ENCODE measurements around the gene KCNJ9.

KCNJ9 gene

GRCh38 chr1:160080381-160081100, 797 bp upstream of the KCNJ9 start:
- Histone ChIP-seq H3K79me1 (ENCODE audit: low read depth, low read length) (no peaks in the 10 kb centered on the region), H2BK15ac (ENCODE audit: low read length) (no peak overlapping the region), H4K91ac (ENCODE audit: low read depth, low read length, poor library complexity) (no peak overlapping the region), H2AK5ac (ENCODE audit: low read depth, low read length) (no peak overlapping the region), H2BK5ac (ENCODE audit: low read length) (no peak overlapping the region), H3K4me3 (ENCODE audit: low read length in 2 of 2) (no peak overlapping the region), H4K8ac (ENCODE audit: low read depth, low read length) (no peak overlapping the region), H3K23ac (ENCODE audit: low read depth, low read length, poor library complexity) (no peak overlapping the region), H2BK120ac (ENCODE audit: low read depth, low read length) (no peak overlapping the region), H3K36me3 (replicated peaks in 1 of 2; ENCODE audit: control insufficient read depth in 2 of 2, insufficient read depth in 2 of 2, low read length in 2 of 2) (no peaks in the 10 kb centered on the region), H2BK12ac (ENCODE audit: low read length) (no peak overlapping the region), H3K4me2 (ENCODE audit: insufficient read depth, low read length, poor library complexity, severe bottlenecking) (no peak overlapping the region), H3K14ac (ENCODE audit: low read length) (no peak overlapping the region), H3K18ac (ENCODE audit: low read length) (no peak overlapping the region), H3K9ac (ENCODE audit: low read depth, low read length, poor library complexity) (no peak overlapping the region), H3K4ac (ENCODE audit: low read length) (no peak overlapping the region), H3K27ac (replicated peaks; ENCODE audit: low read length) (no peak overlapping the region), H3K4me1 (ENCODE audit: control insufficient read depth in 2 of 2, insufficient read depth in 1 of 2, low read depth in 1 of 2, low read length in 2 of 2) (peaks cover 0 to 3% of the 10 kb centered on the region in 2 donors), H3K9me3 (replicated peaks in 1 of 2; ENCODE audit: control insufficient read depth in 2 of 2, insufficient read depth in 1 of 2, low read depth in 1 of 2, low read length in 2 of 2) (no peaks in the 10 kb centered on the region), H3K27me3 (ENCODE audit: control insufficient read depth in 3 of 3, insufficient read depth in 3 of 3, low read depth in 1 of 3, low read length in 3 of 3) (peaks cover 0 to 48% (median 42%) of the 10 kb centered on the region in 3 experiments), H2AFZ (ENCODE audit: low read length) (no peak overlapping the region)
- no CpG with 5 or more reads among the region's 6 CpGs for WGBS, 2 donors (ENCODE audit: extremely low coverage in 2 of 2, insufficient read length in 2 of 2, insufficient replicate concordance in 1 of 2)
- DNase-seq (ENCODE audit: low spot score) = no peak

DNA sequence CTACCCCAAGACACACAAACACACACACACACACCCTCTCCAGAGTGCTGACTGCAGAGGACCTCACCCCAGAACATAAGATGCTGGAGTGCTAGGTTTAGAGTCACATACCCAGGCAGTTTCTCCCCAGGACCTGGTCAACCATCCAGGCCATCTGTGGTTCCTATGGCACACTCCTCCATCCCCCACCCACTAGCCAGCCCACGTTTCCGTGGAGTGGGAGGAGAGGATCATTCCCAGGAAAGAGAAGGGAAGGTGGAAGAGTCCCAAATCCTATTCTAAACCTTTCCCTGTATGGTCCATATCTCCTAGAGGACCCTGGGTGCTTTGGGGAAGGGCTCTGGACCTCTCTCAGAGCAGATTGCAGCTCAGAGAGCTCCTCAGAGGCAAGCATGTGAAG, 1.1 kb downstream of the KCNJ9 start:
- no peak overlapping the region for H3K4me2 ChIP-seq (ENCODE audit: insufficient read depth, low read length, poor library complexity, severe bottlenecking)
- no peak overlapping the region for H3K23ac ChIP-seq (ENCODE audit: low read depth, low read length, poor library complexity)
- H3K14ac ChIP-seq (ENCODE audit: low read length) = no peak overlapping the region
- H3K9ac ChIP-seq (ENCODE audit: low read depth, low read length, poor library complexity) = no peak overlapping the region
- H4K8ac ChIP-seq (ENCODE audit: low read depth, low read length) = no peak overlapping the region
- H2AFZ ChIP-seq (ENCODE audit: low read length) = no peak overlapping the region
- no peak overlapping the region for H3K4me3 ChIP-seq (ENCODE audit: low read length in 2 of 2)
- no peaks in the 10 kb centered on the region for H3K9me3 ChIP-seq (replicated peaks in 1 of 2; ENCODE audit: control insufficient read depth in 2 of 2, insufficient read depth in 1 of 2, low read depth in 1 of 2, low read length in 2 of 2)
- H3K79me1 ChIP-seq (ENCODE audit: low read depth, low read length) = no peaks in the 10 kb centered on the region
- peaks cover 0 to 41% (median 39%) of the 10 kb centered on the region in 3 experiments for H3K27me3 ChIP-seq (ENCODE audit: control insufficient read depth in 3 of 3, insufficient read depth in 3 of 3, low read depth in 1 of 3, low read length in 3 of 3)
- H2BK5ac ChIP-seq (ENCODE audit: low read length) = no peak overlapping the region
- no peak overlapping the region for H4K91ac ChIP-seq (ENCODE audit: low read depth, low read length, poor library complexity)
- no peak overlapping the region for H2BK12ac ChIP-seq (ENCODE audit: low read length)
- no peak overlapping the region for H3K18ac ChIP-seq (ENCODE audit: low read length)
- no peaks in the 10 kb centered on the region for H3K36me3 ChIP-seq (replicated peaks in 1 of 2; ENCODE audit: control insufficient read depth in 2 of 2, insufficient read depth in 2 of 2, low read length in 2 of 2)
- H3K4me1 ChIP-seq (ENCODE audit: control insufficient read depth in 2 of 2, insufficient read depth in 1 of 2, low read depth in 1 of 2, low read length in 2 of 2) = peaks cover 3% of the 10 kb centered on the region in 2 donors
- H3K4ac ChIP-seq (ENCODE audit: low read length) = no peak overlapping the region
- DNase-seq (ENCODE audit: low spot score) = no peak
- no peak overlapping the region for H2AK5ac ChIP-seq (ENCODE audit: low read depth, low read length)
- no CpG with 5 or more reads among the region's 2 CpGs for WGBS, 2 donors (ENCODE audit: extremely low coverage in 2 of 2, insufficient read length in 2 of 2, insufficient replicate concordance in 1 of 2)
- no peak overlapping the region for H2BK15ac ChIP-seq (ENCODE audit: low read length)
- H3K27ac ChIP-seq (replicated peaks; ENCODE audit: low read length) = no peak overlapping the region
- no peak overlapping the region for H2BK120ac ChIP-seq (ENCODE audit: low read depth, low read length)

GRCh38 chr1:160082926-160083325, 1.6 kb downstream of the KCNJ9 start:
- H3K79me1 ChIP-seq (ENCODE audit: low read depth, low read length) = no peaks in the 10 kb centered on the region
- no peak overlapping the region for H2AK5ac ChIP-seq (ENCODE audit: low read depth, low read length)
- H4K91ac ChIP-seq (ENCODE audit: low read depth, low read length, poor library complexity) = no peak overlapping the region
- H3K4me1 ChIP-seq (ENCODE audit: control insufficient read depth in 2 of 2, insufficient read depth in 1 of 2, low read depth in 1 of 2, low read length in 2 of 2) = peaks cover 3% of the 10 kb centered on the region in 2 donors
- H2BK120ac ChIP-seq (ENCODE audit: low read depth, low read length) = no peak overlapping the region
- H2AFZ ChIP-seq (ENCODE audit: low read length) = no peak overlapping the region
- WGBS, 2 donors (ENCODE audit: extremely low coverage in 2 of 2, insufficient read length in 2 of 2, insufficient replicate concordance in 1 of 2) = no CpG with 5 or more reads among the region's 3 CpGs
- no peak overlapping the region for H3K27ac ChIP-seq (replicated peaks; ENCODE audit: low read length)
- H3K4me2 ChIP-seq (ENCODE audit: insufficient read depth, low read length, poor library complexity, severe bottlenecking) = no peak overlapping the region
- no peak overlapping the region for H3K18ac ChIP-seq (ENCODE audit: low read length)
- H2BK15ac ChIP-seq (ENCODE audit: low read length) = no peak overlapping the region
- no peak for DNase-seq (ENCODE audit: low spot score)
- H3K27me3 ChIP-seq (ENCODE audit: control insufficient read depth in 3 of 3, insufficient read depth in 3 of 3, low read depth in 1 of 3, low read length in 3 of 3) = peaks cover 0 to 40% (median 36%) of the 10 kb centered on the region in 3 experiments
- H3K14ac ChIP-seq (ENCODE audit: low read length) = no peak overlapping the region
- no peak overlapping the region for H3K4me3 ChIP-seq (ENCODE audit: low read length in 2 of 2)
- H3K23ac ChIP-seq (ENCODE audit: low read depth, low read length, poor library complexity) = no peak overlapping the region
- no peak overlapping the region for H4K8ac ChIP-seq (ENCODE audit: low read depth, low read length)
- H3K9me3 ChIP-seq (replicated peaks in 1 of 2; ENCODE audit: control insufficient read depth in 2 of 2, insufficient read depth in 1 of 2, low read depth in 1 of 2, low read length in 2 of 2) = no peaks in the 10 kb centered on the region
- no peak overlapping the region for H2BK5ac ChIP-seq (ENCODE audit: low read length)
- no peak overlapping the region for H3K9ac ChIP-seq (ENCODE audit: low read depth, low read length, poor library complexity)
- H3K36me3 ChIP-seq (replicated peaks in 1 of 2; ENCODE audit: control insufficient read depth in 2 of 2, insufficient read depth in 2 of 2, low read length in 2 of 2) = no peaks in the 10 kb centered on the region
- H2BK12ac ChIP-seq (ENCODE audit: low read length) = no peak overlapping the region
- H3K4ac ChIP-seq (ENCODE audit: low read length) = no peak overlapping the region

DNA sequence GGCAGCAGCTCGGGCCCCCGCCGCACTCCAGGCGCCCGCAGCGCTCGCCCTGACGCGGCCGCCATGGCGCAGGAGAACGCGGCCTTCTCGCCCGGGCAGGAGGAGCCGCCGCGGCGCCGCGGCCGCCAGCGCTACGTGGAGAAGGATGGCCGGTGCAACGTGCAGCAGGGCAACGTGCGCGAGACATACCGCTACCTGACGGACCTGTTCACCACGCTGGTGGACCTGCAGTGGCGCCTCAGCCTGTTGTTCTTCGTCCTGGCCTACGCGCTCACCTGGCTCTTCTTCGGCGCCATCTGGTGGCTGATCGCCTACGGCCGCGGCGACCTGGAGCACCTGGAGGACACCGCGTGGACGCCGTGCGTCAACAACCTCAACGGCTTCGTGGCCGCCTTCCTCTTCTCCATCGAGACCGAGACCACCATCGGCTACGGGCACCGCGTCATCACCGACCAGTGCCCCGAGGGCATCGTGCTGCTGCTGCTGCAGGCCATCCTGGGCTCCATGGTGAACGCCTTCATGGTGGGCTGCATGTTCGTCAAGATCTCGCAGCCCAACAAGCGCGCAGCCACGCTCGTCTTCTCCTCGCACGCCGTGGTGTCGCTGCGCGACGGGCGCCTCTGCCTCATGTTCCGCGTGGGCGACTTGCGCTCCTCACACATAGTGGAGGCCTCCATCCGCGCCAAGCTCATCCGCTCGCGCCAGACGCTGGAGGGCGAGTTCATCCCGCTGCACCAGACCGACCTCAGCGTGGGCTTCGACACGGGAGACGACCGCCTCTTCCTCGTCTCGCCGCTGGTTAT, 2.8 kb downstream of the KCNJ9 start:
- peak overlapping the region; percentile 87 for H2BK15ac ChIP-seq (ENCODE audit: low read length)
- peak overlapping the region; percentile 19 for H3K23ac ChIP-seq (ENCODE audit: low read depth, low read length, poor library complexity)
- H2AK5ac ChIP-seq (ENCODE audit: low read depth, low read length) = peak overlapping the region; percentile 49
- DNase-seq (ENCODE audit: low spot score) = no peak
- peak overlapping the region; percentile 10 for H3K4ac ChIP-seq (ENCODE audit: low read length)
- peak overlapping the region; percentile 46 for H2BK5ac ChIP-seq (ENCODE audit: low read length)
- peak overlapping the region in 1 of 2 donors; percentile 83 for H3K4me3 ChIP-seq (ENCODE audit: low read length in 2 of 2)
- H3K79me1 ChIP-seq (ENCODE audit: low read depth, low read length) = no peaks in the 10 kb centered on the region
- H3K9ac ChIP-seq (ENCODE audit: low read depth, low read length, poor library complexity) = peak overlapping the region; percentile 84
- WGBS, 2 donors (ENCODE audit: extremely low coverage in 2 of 2, insufficient read length in 2 of 2, insufficient replicate concordance in 1 of 2) = no CpG with 5 or more reads among the region's 96 CpGs
- H3K27ac ChIP-seq (replicated peaks; ENCODE audit: low read length) = no peak overlapping the region
- peaks cover 3% of the 10 kb centered on the region in 2 donors for H3K4me1 ChIP-seq (ENCODE audit: control insufficient read depth in 2 of 2, insufficient read depth in 1 of 2, low read depth in 1 of 2, low read length in 2 of 2)
- peak overlapping the region; percentile 25 for H4K8ac ChIP-seq (ENCODE audit: low read depth, low read length)
- peak overlapping the region; percentile 41 for H3K14ac ChIP-seq (ENCODE audit: low read length)
- peak overlapping the region; percentile 98 for H3K18ac ChIP-seq (ENCODE audit: low read length)
- peaks cover 0 to 40% (median 36%) of the 10 kb centered on the region in 3 experiments for H3K27me3 ChIP-seq (ENCODE audit: control insufficient read depth in 3 of 3, insufficient read depth in 3 of 3, low read depth in 1 of 3, low read length in 3 of 3)
- no peak overlapping the region for H2BK120ac ChIP-seq (ENCODE audit: low read depth, low read length)
- no peak overlapping the region for H2AFZ ChIP-seq (ENCODE audit: low read length)
- H3K9me3 ChIP-seq (replicated peaks in 1 of 2; ENCODE audit: control insufficient read depth in 2 of 2, insufficient read depth in 1 of 2, low read depth in 1 of 2, low read length in 2 of 2) = no peaks in the 10 kb centered on the region
- peak overlapping the region; percentile 68 for H2BK12ac ChIP-seq (ENCODE audit: low read length)
- peak overlapping the region; percentile 93 for H4K91ac ChIP-seq (ENCODE audit: low read depth, low read length, poor library complexity)
- H3K36me3 ChIP-seq (replicated peaks in 1 of 2; ENCODE audit: control insufficient read depth in 2 of 2, insufficient read depth in 2 of 2, low read length in 2 of 2) = no peaks in the 10 kb centered on the region
- H3K4me2 ChIP-seq (ENCODE audit: insufficient read depth, low read length, poor library complexity, severe bottlenecking) = peak overlapping the region; percentile 88

All from neuronal stem cell (in vitro differentiated cells).